Mammary epithelial cell (primary cell): ENCODE measurements around the gene OR6F1.

ENCODE experiments used
- CTCF ChIP-seq, 2 donors: IDR thresholded peaks in 1 of 2; conservative IDR thresholded peaks in 1 of 2; 2 replicates each; pipeline ENCODE4 v1.5.1; 2011 to 2012; ENCODE audit warnings: inconsistent platforms in 2 of 2, low read length in 2 of 2, mild to moderate bottlenecking in 2 of 2, control low read depth in 1 of 2, low read depth in 1 of 2; ENCODE audit not compliant: insufficient read depth in 1 of 2; ENCODE audit errors: extremely low read depth in 1 of 2
- EZH2 ChIP-seq: IDR thresholded peaks from 2 replicates; pipeline ENCODE4 v1.6.1; 2012; ENCODE audit warnings: low read length, inconsistent platforms, borderline replicate concordance

- no peak for TF ChIP-seq CTCF (conservative IDR thresholded peaks at IDR 0.05 in 1 of 2, IDR thresholded peaks at IDR 0.05 in 1 of 2; ENCODE audit: extremely low read depth in 1 of 2, insufficient read depth in 1 of 2, low read depth in 1 of 2, low read length in 2 of 2)
- no peak for TF ChIP-seq EZH2
Observed at GRCh38 chr1:247741756-247742155, 25.3 kb upstream of the OR6F1 start.
